HG03025 (cell line): ENCODE results near the gene TMEM86A.
"Not testable (repeated sequence)": the region's sequence is repeated elsewhere in the genome, so short reads cannot be mapped to it uniquely, and the experiment has no call there.

Source experiments
- ATAC-seq: cut with Tn5 transposase; IDR thresholded peaks from one replicate; pipeline ENCODE4 v1.9.1; 2021; ENCODE audit warnings: mild to moderate bottlenecking, moderate library complexity; ENCODE audit not compliant: unreplicated experiment, low FRiP score

TMEM86A gene

GRCh38 chr11:18698341-18699268, at the start of gene TMEM86A:
TMEM86A (plus strand) TSS chr11:18698779; CDS start chr11:18698887, 108 bp downstream.
- ATAC-seq, result peak; percentile 89

DNA sequence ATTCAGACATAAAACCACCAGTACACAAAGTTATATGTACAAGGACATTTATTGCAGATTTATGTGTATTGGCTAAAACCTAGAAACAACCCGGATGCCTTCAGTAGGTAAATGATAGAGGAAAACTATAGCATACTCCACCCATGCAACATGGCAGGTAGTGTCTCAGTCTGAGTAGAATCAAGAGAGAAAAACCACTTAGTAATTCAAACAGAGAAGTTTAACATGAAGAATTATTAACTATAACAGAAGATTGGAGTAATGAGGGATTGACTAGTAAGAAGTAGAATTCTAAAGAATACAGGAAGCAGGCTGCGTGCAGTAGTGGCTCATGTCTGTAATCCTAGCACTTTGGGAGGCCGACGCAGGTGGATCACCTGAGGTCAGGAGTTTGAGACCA, 48.2 kb upstream of the TMEM86A start:
- no peak for ATAC-seq

DNA sequence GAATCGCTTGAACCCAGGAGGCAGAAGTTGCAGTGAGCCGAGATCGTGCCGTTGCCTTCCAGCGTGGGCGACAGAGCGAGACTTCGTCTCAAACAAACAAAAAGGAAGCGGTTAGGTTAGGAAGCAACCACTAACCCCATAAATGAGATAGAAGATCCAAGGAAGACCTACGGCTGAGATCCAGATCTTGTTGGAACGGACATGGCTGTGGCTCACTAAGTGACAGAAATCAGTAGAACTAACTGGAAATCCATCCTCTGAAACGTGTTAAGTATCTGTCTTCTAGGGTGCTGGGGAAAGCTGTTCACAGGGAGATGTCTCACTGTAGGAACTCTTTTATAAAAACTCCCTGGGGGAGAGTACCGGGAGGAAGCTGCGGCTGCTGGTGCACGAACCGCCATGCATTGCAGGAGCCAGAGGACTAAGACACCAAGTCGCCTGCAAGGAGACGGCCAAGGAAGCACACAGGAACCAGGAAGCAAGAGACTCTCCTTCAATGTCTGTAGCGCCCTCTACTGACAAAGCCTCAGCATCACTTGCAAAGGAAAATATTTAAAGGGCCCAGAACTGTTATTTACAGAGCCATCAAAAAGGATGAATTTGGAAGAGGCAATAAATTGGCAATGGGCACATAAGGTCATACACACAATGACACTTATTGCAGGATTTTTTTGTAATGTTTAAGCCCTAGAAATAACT, 47.6 kb upstream of the TMEM86A start:
- no peak for ATAC-seq

GRCh38 chr11:18657673-18658072, 40.9 kb upstream of the TMEM86A start:
- ATAC-seq, result no peak

GRCh38 chr11:18665353-18665872, 33.2 kb upstream of the TMEM86A start:
- not testable (repeated sequence) for ATAC-seq

DNA sequence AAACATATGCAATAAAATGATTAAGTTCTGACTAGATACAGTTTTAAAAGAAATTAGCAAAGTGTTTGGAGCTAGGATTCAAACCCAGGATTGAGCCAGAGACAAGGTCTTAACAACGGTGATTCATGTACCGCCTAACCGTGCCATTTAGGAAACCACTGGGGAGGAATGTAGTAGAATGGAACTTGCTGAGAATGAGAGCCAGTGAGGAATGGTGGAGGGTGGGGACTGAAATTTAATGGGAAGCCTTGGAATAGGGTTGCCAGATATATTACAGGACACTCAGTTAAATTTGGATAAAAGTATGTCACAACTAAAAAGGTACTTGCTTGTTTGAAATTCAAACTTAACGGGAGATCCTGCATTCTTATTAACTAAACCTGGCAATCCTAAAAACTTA, 30.4 kb upstream of the TMEM86A start:
- no peak for ATAC-seq

DNA sequence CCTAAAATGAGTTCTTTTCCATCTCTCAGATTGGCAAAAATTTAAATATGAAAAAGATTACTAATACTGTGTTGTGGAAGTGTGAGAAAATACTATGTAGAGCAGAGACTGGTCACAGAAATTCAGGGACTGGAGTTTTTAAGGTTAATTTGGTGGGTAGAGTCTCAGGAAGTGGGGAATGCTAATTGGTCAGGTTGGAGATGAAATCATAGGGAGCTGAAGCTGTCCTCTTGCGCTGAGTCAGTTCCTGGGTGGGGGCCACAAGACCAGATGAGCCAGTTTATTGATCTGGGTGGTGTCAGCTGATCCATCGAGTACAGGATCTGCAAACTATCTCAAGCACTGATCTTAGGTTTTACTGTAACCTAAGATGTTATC, 29.4 kb upstream of the TMEM86A start:
- no peak for ATAC-seq

DNA sequence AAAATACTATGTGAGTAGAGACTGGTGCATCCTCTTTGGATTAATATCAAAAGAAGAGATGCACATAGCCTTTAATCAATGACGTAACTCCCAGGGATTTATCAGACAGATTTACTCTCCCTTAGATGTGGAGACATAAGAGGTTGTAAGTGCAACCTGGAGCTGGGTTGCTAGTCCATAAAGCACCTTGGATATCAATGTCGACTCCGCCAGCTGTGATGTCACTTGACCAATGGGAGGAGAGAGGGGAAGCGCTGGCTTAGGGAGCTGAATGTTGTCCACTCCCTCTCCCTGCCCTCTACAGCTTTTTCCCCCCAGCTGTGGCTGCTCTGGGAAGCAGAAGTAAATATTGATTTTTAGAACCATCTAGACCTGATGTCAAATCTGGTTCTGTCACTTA, 28.9 kb upstream of the TMEM86A start:
- no peak for ATAC-seq

- ATAC-seq, result no peak
Measured at GRCh38 chr11:18671246-18671645, 27.3 kb upstream of the TMEM86A start.

DNA sequence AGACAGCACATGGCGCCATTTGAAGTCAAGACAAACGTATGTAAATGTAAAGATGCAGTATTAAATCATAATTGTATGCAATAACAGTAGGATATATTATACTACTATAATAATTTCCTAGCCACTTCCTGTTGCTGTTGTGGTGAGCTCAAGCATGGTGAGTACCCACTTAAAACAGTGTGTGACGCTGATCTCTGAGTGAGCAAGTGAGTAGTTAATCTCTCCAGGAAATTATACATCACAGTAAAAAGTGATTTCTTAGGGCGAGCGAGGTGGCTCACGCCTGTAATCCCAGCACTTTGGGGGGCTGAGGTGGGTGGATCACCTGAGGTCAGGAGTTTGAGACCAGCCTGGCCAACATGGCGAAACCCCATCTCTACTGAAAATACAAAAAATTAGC, 26.4 kb upstream of the TMEM86A start:
- not testable (repeated sequence) for ATAC-seq

DNA sequence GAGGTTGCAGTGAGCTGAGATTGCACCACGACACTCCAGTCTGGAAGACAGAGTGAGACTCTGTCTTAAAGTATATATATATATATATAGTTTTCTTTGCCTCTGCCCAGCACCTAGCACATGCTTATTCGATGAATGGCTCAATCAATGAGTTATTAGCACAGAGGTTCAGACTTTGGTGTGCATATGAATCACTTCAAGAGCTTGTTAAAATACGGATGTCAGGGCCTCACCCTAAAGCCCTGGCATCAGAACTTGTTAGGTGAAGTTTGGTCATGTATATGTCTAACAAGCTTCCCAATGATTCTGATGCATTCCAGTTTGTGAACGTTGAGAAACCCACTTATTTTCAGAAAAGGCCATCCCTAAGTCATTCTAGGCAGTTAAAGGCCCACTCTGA, 21.8 kb upstream of the TMEM86A start:
- ATAC-seq, result no peak

GRCh38 chr11:18677560-18677959, 21.0 kb upstream of the TMEM86A start:
- ATAC-seq, result no peak

DNA sequence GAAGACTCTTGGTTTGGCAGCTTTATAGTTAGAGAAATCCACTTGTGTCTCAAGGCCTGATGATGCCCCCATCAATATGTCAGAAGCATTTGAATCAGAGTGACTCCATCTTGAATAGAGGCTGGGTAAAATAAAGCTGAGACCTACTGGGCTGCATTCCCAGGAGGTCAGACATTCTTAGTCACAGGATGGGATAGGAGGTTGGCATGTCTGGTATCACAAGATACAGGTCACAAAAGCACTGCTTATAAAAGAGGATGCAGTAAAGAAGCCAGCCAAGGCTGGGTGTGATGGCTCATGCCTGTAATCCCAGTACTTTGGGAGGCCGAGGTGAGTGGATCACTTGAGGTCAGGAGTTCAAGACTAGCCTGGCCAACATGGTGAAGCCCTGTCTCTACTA, 16.6 kb upstream of the TMEM86A start:
- not testable (repeated sequence) for ATAC-seq

DNA sequence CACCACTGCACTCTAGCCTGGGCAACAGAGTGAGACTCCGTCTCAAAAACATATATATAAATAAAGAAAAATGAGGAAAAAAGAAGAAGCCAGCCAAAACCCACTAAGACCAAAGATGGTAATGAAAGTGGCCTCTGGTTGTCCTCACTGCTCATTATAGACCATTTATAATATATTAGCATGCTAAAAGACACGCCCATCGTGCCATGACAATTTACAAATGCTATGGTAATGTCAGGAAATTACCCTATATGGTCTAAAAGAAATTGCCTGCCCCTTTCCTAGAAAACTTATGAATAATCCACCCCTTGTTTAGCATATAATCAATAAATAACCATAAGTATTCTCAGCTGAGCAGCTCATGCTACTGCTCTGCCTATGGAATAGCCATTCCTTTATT, 16.1 kb upstream of the TMEM86A start:
- no peak for ATAC-seq

DNA sequence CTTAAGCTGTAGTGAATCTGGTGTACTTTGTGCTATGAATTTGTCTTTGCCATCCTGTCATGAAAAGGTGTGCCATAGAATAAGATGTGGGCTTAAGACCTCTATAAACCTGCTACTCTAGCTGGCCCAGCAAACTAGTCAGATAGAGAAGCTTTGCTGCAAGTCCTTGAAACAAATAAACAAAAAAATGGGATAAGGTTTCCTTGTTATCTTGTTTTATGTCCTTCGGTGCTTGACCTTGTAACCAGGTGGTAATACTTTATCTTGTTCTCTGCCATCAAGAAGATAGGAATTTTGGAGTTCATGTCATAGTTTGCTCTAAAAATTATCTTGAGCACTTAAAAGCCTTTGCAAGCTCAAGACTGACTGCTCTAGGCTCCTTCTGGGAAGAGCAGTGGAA, 14.3 kb upstream of the TMEM86A start:
- ATAC-seq, result no peak

DNA sequence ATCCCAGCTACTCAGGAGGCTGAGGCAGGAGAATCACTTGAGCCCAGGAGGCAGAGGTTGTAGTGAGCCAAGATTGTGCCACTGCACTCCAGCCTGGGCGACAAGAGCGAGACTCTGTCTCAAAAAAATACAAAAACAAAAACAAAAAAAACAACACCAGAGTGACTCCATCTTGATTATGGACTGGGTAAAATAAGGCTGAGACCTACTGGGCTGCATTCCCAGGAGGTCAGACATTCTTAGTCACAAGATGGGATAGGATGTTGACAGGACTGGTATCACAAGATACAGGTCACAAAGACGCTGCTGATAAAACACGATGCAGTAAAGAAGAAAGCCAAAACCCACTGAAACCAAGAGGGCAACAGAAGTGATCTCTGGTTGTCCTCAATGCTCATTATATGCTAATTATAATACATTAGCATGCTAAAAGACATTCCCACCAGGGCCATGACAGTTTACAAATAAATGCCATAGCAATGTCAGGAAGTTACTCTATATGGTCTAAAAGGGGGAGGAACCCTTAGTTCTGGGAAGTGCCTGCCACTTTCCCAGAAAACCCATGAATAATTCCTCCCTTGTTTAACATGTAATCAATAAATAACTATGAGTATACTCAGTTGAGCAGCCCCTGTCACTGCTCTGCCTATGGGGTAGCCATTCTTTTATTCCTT, 7.0 kb upstream of the TMEM86A start:
- ATAC-seq, result not testable (repeated sequence)

- ATAC-seq, result no peak
Measured at GRCh38 chr11:18692941-18693760, 5.4 kb upstream of the TMEM86A start.

GRCh38 chr11:18696638-18697225, 1.8 kb upstream of the TMEM86A start:
- no peak for ATAC-seq

DNA sequence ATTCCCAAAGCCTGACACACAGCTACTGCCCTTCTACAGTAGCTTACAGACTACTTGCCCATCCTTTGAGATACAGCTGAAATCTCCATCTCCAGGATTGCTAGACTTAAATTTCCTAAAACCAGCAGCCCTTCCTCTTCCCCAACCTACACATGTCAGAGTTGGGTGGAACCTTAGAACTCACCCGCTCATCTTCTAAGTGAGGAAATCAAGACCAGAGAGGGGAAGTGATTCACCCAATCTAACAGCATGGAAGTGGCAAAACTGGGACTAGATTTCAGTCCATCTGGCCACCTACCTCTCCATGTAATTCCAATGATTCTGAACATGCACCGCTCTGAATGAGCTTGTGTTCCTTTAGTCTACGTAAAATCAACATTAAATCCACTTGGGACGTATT, 1.0 kb upstream of the TMEM86A start:
- no peak for ATAC-seq

DNA sequence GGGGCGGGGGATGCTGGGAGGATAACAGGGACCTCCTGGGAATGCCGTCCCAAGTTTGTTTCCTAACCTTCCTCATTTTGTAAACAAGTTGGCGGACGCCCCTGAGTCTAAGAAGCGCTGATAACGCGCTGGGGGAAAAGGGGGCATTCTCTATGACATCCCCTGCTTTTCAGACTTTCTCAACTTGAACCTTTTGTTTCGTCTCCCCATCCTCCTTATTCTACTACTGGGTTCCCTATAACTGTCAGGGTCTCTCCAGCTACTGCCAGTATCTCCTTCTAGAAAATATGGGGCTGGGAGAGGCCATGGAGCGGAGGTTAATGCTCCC, 654 bp downstream of the TMEM86A start:
- no peak for ATAC-seq
